ENCODE data around the gene ZNF565. TPM values are rescaled to one million over a fixed set of nuclear protein-coding genes. Genes with fewer than 3 reads are reported as not detected.

ZNF565 gene
- total and polyA plus RNA-seq, 2 of the 13 experiments (the other 11 are each of a cell fraction or from before 2014, with no cell fraction given) = 1.8 to 5.2 TPM

- TF ChIP-seq MLXIP (CRISPR knock-in tag; IDR thresholded peaks at IDR 0.05; ENCODE audit: borderline replicate concordance) (no peak), HNRNPK (IDR thresholded peaks at IDR 0.05; ENCODE audit: low read depth, low read length, poor library complexity, severe bottlenecking) (peak; percentile 46), ATF1 (CRISPR knock-in tag; IDR thresholded peaks at IDR 0.05) (no peak), CENPX (CRISPR knock-in tag; IDR thresholded peaks at IDR 0.05) (no peak), RNF219 (CRISPR knock-in tag; IDR thresholded peaks at IDR 0.05) (no peak), TGIF2 (CRISPR knock-in tag; IDR thresholded peaks at IDR 0.05) (peak; percentile 42; the same call in 1 of the 2 replicates), YY1 (IDR thresholded peaks at IDR 0.05; ENCODE audit: insufficient read depth, insufficient replicate concordance, low read depth, low read length) (peak; percentile 64), RELA (CRISPR knock-in tag; IDR thresholded peaks at IDR 0.05) (no peak), YEATS2 (CRISPR knock-in tag; IDR thresholded peaks at IDR 0.05; ENCODE audit: borderline replicate concordance) (peak; percentile 83), ZNF501 (CRISPR knock-in tag; IDR thresholded peaks at IDR 0.05) (peak; percentile 43; the same call in 1 of the 2 replicates), CHD4 (IDR thresholded peaks at IDR 0.05; ENCODE audit: borderline replicate concordance, low read length) (no peak), NRL (CRISPR knock-in tag; IDR thresholded peaks at IDR 0.05; ENCODE audit: borderline replicate concordance) (peak; percentile 61; the same call in 1 of the 2 replicates), ZNF343 (CRISPR knock-in tag; IDR thresholded peaks at IDR 0.05) (0 out of 2 replicates have a peak, but pooled peaks have one; percentile 64), ZNF276 (CRISPR knock-in tag; IDR thresholded peaks at IDR 0.05; ENCODE audit: low read depth) (peak; percentile 72; the same call in 1 of the 2 replicates), ZBTB42 (CRISPR knock-in tag; IDR thresholded peaks at IDR 0.05) (no peak), HNRNPLL (IDR thresholded peaks at IDR 0.05; ENCODE audit: low read depth, low read length, poor library complexity, severe bottlenecking) (peak; percentile 81), TFE3 (CRISPR knock-in tag; IDR thresholded peaks at IDR 0.05) (peak; percentile 51), PREB (CRISPR knock-in tag; IDR thresholded peaks at IDR 0.05) (no peak)
Observed at GRCh38 chr19:36139473-36140303, 74.8 kb downstream of the ZNF565 start, which contains the start of gene CAPNS1 (continued).

All from HepG2 (cell line).